GM12891 (cell line): ENCODE results near the gene FUT8.

Experiments
- POLR2A ChIP-seq: IDR thresholded peaks from 2 replicates; pipeline ENCODE4 v1.6.1; 2011; ENCODE audit warnings: low read depth, low read length, control low read depth
- POLR2AphosphoS5 ChIP-seq: IDR thresholded peaks from 2 replicates; pipeline ENCODE4 v1.6.1; 2011; ENCODE audit warnings: low read depth, low read length, control low read depth
- TAF1 ChIP-seq: IDR thresholded peaks from 2 replicates; pipeline ENCODE4 v1.6.1; 2011; ENCODE audit warnings: low read depth, low read length, control low read depth

GRCh38 chr14:65554837-65555236 is 142.3 kb downstream of the FUT8 start:
- TF ChIP-seq POLR2A (no peak), POLR2AphosphoS5 (no peak), TAF1 (no peak)
